Aorta (tissue), 5 donors: Measurements from ENCODE around the gene TAOK3. TPM values are rescaled to one million over a fixed set of nuclear protein-coding genes. Genes with fewer than 3 reads are reported as not detected.

Experiments
- ATAC-seq: fragments of 200-7000 bp; cut with Tn5 transposase; one replicate; pipeline ENCODE4 v1.9.1; 2022; ENCODE audit warnings: moderate library complexity; ENCODE audit not compliant: low FRiP score
- DNase-seq, 2 donors: peaks; one replicate each; pipeline ENCODE4 v3.0.0-alpha.2; 2020
- H3K27ac ChIP-seq, 2 donors: one replicate each; pipeline ENCODE4 v1.5.1; 2013; ENCODE audit warnings: low read length in 2 of 2, mild to moderate bottlenecking in 2 of 2, moderate library complexity in 2 of 2, control low read depth in 1 of 2, inconsistent platforms in 1 of 2, low read depth in 1 of 2
- H3K27me3 ChIP-seq, 2 donors: one replicate each; pipeline ENCODE4 v1.6.1; 2013; ENCODE audit warnings: control low read depth in 1 of 2, low read length in 1 of 2, mild to moderate bottlenecking in 1 of 2, moderate library complexity in 1 of 2; ENCODE audit not compliant: insufficient read depth in 2 of 2, control insufficient read depth in 1 of 2
- H3K36me3 ChIP-seq, 2 donors: one replicate each; pipeline ENCODE4 v1.6.1; 2013; ENCODE audit warnings: control low read depth in 1 of 2, low read length in 1 of 2, mild to moderate bottlenecking in 1 of 2; ENCODE audit not compliant: insufficient read depth in 2 of 2, control insufficient read depth in 1 of 2
- H3K4me1 ChIP-seq, 2 donors: one replicate each; pipeline ENCODE4 v1.6.1; 2013; ENCODE audit warnings: low read length in 2 of 2, control low read depth in 1 of 2, mild to moderate bottlenecking in 1 of 2, moderate library complexity in 1 of 2; ENCODE audit not compliant: insufficient read depth in 2 of 2, control insufficient read depth in 1 of 2
- H3K4me3 ChIP-seq, 2 donors: one replicate each; pipeline ENCODE4 v1.5.1; 2013; ENCODE audit warnings: low read length in 2 of 2, control low read depth in 1 of 2, mild to moderate bottlenecking in 1 of 2
- H3K9me3 ChIP-seq: one replicate; pipeline ENCODE4 v1.6.1; 2013; ENCODE audit warnings: mild to moderate bottlenecking, low read length; ENCODE audit not compliant: control insufficient read depth
- WGBS, 2 donors: extraction: QIAGEN DNeasy Blood & Tissue Kit; methylation state at CpG; one replicate each; pipeline ENCODE4 v1.1.7; 2013; 5-methylcytosine and 5-hydroxymethylcytosine counted together
- intact Hi-C, 2 donors: fragments of 100-400 bp; cut with DNase I; formaldehyde crosslinking; loops; one replicate each; pipeline versions ENCODE4 v1.14.2 to v1.15.0; 2022
- polyA plus RNA-seq, 2 donors: library from polyadenylated mRNA; stranded (reverse); fragments of 200-250 nt; gene quantifications; one replicate each; pipeline ENCODE4 v1.2.3, GENCODE V29; 2013
- total RNA-seq, 2 donors: library from RNA; stranded (reverse); fragmentation: NEBNext Ultra II Directional; extraction: Animal tissue kit (Norgen Biotek cat#: 25700); gene quantifications; one replicate each; pipeline ENCODE4 v1.2.1, GENCODE V29; 2021
- donor health status: healthy with polysubstance abuse.
- donor health status: Bipolar disorder and iron deficiency.
- donor health status: DM: no; HTN: no; CAD: no.
- donor health status: DM: no; HTN: no; CAD: no.
- donor health status: DM: yes; HTN: yes; CAD: no.

The TAOK3 gene
- total and polyA plus RNA-seq, 4 donors = 14.9 to 45.4 (median 31.0) TPM

DNA sequence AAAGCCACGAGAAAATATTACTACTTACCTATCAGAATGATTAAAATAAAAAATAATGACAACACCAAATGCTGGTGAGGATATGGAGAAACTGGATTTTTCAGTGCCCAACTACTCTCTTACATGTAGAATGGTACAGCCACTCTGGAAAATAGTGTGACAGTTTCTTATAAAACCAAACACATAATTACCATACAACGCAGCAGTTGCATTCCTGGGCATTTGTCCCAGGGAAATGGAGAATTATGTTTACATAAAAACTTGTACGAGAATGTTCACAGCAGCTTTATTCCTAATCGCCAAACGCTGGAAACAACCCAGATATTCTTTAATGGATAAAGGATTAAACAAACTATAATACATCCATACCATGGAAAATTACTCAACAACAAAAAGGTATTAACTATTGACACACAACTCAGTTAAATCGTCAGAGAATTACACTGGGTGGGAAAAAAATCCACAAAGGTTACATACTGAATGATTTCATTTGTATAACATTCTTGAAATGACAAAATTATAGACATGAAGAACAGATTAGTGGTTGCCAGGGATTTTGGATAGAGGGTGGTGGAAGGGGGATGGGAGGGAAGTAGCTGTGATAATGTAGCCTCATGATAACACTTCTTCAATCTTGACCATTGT, 35.4 kb downstream of the TAOK3 start:
- H3K27ac ChIP-seq = no peak overlapping the region
- no peaks in the 10 kb centered on the region for H3K36me3 ChIP-seq
- no peaks in the 10 kb centered on the region for H3K9me3 ChIP-seq
- intact Hi-C loops = no loop called here
- no peaks in the 10 kb centered on the region for H3K4me1 ChIP-seq
- WGBS, 2 donors = 18 to 24% methylated on average over 6 of the region's 6 CpGs
- H3K27me3 ChIP-seq = no peaks in the 10 kb centered on the region
- DNase-seq (no peak), ATAC-seq (no peak)
- no peak overlapping the region for H3K4me3 ChIP-seq

- WGBS, 2 donors = 86 to 91% methylated on average over 2 of the region's 2 CpGs
Observed at GRCh38 chr12:118336123-118336522, 36.6 kb downstream of the TAOK3 start.

GRCh38 chr12:118334939-118335567, 37.7 kb downstream of the TAOK3 start:
- intact Hi-C loops = no loop called here
- Histone ChIP-seq H3K27me3 (no peaks in the 10 kb centered on the region), H3K27ac (no peak overlapping the region), H3K4me1 (no peaks in the 10 kb centered on the region), H3K36me3 (no peaks in the 10 kb centered on the region), H3K4me3 (no peak overlapping the region), H3K9me3 (no peaks in the 10 kb centered on the region)
- DNase-seq (no peak), ATAC-seq (no peak)
- WGBS, 2 donors = 94 to 96% methylated on average over 4 of the region's 4 CpGs

More at GRCh38 chr12:118336123-118336522, 36.6 kb downstream of the TAOK3 start:
- H3K9me3 ChIP-seq = no peaks in the 10 kb centered on the region
- H3K4me1 ChIP-seq = no peaks in the 10 kb centered on the region
- intact Hi-C loops = no loop called here
- H3K4me3 ChIP-seq = no peak overlapping the region
- H3K27me3 ChIP-seq = no peaks in the 10 kb centered on the region
- H3K27ac ChIP-seq = no peak overlapping the region
- ATAC-seq (no peak), DNase-seq (no peak)
- H3K36me3 ChIP-seq = no peaks in the 10 kb centered on the region

GRCh38 chr12:118334241-118334640, 38.5 kb downstream of the TAOK3 start:
- 96 to 97% methylated on average over 3 of the region's 3 CpGs for WGBS, 2 donors
- no peak for DNase-seq
- no peak for ATAC-seq

GRCh38 chr12:118332511-118332910, 40.2 kb downstream of the TAOK3 start:
- Histone ChIP-seq H3K27me3 (no peaks in the 10 kb centered on the region), H3K9me3 (no peaks in the 10 kb centered on the region), H3K36me3 (no peaks in the 10 kb centered on the region), H3K4me1 (no peaks in the 10 kb centered on the region), H3K27ac (no peak overlapping the region), H3K4me3 (no peak overlapping the region)
- ATAC-seq = no peak
- intact Hi-C loops = no loop called here
- DNase-seq = no peak
- WGBS, 2 donors = 89 to 91% methylated on average over 4 of the region's 4 CpGs

More at GRCh38 chr12:118334241-118334640, 38.5 kb downstream of the TAOK3 start:
- H3K27me3 ChIP-seq = no peaks in the 10 kb centered on the region
- H3K9me3 ChIP-seq = no peaks in the 10 kb centered on the region
- no peaks in the 10 kb centered on the region for H3K36me3 ChIP-seq
- no peak overlapping the region for H3K4me3 ChIP-seq
- intact Hi-C loops = no loop called here
- no peaks in the 10 kb centered on the region for H3K4me1 ChIP-seq
- H3K27ac ChIP-seq = no peak overlapping the region

DNA sequence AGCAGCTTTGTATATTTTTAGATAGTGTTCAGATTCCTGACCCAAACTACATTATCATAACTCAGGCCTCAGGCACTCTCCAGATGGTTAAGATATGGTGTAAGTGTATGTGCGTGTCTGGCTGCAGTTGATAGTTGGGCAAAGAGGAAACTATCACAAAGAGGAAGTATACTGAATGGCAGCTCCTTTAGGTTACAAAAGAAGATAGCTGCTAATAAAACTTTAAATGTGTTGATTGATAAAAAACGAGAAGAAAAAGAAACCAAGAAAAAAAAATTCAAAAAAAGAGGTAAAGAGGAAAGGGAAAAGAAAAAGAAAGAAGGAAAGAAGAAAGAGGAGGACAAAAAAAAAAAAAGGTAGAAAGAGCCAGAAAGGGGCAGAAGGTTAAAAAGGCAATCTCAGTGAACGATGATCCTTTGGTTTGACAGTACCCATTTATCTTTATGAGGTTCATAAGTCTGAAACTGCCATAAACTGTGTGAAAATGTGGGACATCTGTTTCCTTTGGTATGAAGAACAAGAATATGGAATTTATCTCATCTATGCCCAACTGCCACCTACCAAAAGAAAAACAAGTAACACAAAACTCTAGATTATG, 42.2 kb downstream of the TAOK3 start:
- intact Hi-C loops = no loop called here
- Histone ChIP-seq H3K36me3 (no peaks in the 10 kb centered on the region), H3K4me3 (no peak overlapping the region), H3K9me3 (no peaks in the 10 kb centered on the region), H3K27ac (no peak overlapping the region), H3K27me3 (no peaks in the 10 kb centered on the region), H3K4me1 (no peaks in the 10 kb centered on the region)
- 8 to 24% methylated on average over 3 of the region's 3 CpGs for WGBS, 2 donors
- ATAC-seq (no peak), DNase-seq (no peak)

DNA sequence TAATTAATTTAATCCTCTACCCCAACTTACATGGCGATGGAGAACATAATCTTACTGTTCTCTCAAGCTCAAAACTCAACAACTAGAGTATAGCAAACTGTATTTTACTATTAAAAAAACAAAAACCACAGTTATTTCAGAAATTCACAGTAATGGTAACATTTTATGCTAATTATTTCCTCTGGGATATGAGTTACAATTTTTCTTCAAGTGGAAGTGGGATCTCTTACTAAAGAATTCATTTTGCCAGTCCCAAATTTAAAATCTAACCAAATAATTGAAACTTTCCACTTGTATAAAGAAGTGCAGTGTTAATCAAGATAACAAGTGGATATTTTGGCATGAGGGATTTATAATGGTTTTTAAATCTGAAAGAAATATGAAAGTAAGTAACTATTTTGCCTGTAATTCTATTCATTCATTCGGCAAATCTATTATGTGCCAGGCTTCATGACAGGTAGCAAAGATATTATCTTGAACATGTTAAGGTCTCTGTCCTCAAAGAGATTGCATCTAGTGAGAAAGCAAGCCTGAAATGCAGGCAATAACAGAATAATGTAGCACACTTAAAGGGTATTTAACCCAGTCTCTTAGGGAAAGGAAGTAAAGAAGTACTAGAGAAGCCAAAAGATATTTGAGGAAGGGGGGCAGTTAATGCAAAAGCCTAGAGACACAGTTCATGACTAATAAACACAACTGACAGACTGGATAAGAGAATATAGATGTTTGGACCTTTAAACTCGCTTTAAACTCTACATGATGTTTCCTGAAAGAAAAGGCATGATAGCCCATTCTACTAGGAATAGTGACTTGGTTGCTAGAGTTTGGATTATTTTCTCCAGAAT, 44.0 kb downstream of the TAOK3 start:
- H3K4me3 ChIP-seq = no peak overlapping the region
- H3K4me1 ChIP-seq = no peaks in the 10 kb centered on the region
- DNase-seq = no peak
- no peak for ATAC-seq
- intact Hi-C loops = no loop called here
- no peaks in the 10 kb centered on the region for H3K27me3 ChIP-seq
- no peak overlapping the region for H3K27ac ChIP-seq
- 46 to 55% methylated on average over 3 of the region's 3 CpGs for WGBS, 2 donors
- no peaks in the 10 kb centered on the region for H3K9me3 ChIP-seq
- H3K36me3 ChIP-seq = no peaks in the 10 kb centered on the region

GRCh38 chr12:118327391-118327790, 45.3 kb downstream of the TAOK3 start:
- Histone ChIP-seq H3K9me3 (no peaks in the 10 kb centered on the region), H3K27me3 (no peaks in the 10 kb centered on the region), H3K4me1 (no peaks in the 10 kb centered on the region), H3K27ac (no peak overlapping the region), H3K4me3 (no peak overlapping the region), H3K36me3 (no peaks in the 10 kb centered on the region)
- ATAC-seq = no peak
- intact Hi-C loops = no loop called here
- DNase-seq = no peak
